Amniotic epithelial cell (primary cell): ENCODE results near the gene DUOX1.
A peak's percentile ranks its signal among the peaks of the same experiment; 100 is the strongest.

ENCODE experiments used
- DNase-seq: peaks from one replicate; pipeline ENCODE4 v3.0.0-alpha.2; 2010; ENCODE audit warnings: low read depth

DUOX1 gene

DNA sequence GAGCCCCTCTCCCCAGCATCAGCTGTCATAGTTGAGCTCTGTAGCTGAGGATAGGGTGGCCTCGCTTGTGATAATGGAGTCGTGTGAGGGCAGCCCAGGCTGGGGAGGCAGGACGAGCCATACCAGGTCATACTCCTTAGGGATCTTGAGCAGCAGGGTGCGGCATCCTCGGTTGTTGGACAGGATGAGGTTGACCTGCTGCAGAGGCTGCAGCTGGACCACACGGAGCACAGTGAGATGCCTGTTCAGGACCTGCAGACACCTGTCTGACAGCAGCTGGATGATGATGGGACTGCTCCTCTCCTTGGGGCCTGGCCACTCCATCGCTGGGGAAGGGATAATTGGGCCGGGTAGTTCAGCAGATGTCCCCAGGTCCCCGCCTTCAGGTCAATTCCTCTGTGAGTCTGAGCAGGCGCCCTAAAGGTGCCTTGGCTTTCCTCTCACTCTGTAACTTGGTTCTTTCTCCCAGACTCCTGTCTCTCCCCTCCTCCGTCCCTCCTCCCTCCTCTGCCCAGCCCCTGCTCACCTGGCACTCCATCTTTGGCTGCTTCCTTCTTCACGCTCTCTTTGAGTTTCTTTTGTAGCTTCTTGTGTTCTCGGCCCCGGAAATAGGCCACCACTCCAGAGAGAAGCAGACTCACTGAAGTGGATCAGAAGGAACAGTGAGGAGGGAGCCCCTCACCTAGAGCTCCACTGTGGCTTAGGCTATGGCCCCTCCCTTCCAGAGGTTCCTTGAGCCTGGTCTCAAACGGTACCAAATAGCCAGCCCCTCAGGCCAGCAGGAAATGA is 23.6 kb upstream of the DUOX1 start:
- DNase-seq = no peak

GRCh38 chr15:45107941-45108630 is 21.7 kb upstream of the DUOX1 start:
- no peak for DNase-seq

DNA sequence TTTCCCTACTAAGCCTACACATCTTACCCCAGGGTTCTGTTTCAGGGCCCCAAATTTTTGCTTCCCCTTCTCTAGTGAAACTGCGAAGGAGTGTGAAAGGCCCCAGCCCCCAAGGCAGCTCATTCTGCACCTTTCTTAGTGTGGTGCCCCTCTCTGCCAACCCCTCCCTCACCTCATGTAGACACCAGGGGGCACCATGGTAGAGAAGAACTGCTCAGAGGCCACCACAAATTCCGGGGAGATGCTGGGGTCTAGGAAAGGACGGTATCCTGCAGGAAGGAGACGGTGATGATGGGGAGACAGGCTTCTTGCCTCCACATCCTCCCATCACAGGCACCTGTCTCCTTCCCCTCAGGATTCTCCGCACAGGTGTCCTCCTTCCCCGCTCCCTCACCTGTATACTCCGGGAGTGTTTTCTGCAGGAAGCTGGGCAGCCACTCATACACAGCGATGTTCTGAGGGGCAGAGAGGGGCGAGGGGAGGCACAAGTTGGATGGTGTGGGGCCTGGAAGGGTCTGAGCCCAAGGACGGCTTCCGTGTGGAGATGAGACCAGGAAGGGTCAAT is 19.5 kb upstream of the DUOX1 start:
- no peak for DNase-seq

DNA sequence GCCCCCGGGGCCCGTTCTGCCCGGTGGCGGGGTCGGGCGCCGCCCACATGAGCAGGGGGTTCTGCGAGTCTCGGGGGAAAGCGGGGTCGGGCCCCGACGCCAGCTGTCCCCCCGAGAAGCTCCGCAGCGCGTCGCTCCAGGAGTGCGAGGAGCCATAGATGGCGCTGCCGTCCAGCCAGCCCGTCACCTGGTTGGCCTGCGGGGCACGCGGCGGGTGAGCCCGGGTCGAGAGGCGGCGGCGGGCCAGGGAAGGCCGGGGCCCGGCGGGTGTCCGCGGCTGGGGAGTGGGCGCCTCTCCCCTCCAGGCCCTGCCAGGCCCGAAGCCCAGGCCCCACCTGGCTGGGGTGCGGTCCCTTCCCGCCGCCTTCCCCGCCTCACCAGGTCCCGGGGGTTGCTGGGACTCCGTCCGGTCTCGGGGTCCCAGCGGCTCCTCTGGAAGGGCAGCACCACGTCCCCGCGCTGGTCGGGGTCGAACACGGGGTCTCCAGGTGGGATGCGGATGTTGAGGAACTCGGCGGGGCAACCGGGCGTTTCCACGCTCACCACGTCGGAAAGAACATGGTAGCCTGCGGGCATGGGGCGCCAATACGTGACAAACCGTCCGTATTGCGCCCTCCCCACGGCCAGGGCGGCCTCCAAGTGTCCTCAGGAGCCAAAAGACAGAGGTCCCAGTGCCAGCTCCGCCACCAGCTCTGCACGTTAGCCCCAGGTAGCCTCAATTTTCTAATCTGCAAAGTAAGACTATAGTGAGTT is 18.2 kb upstream of the DUOX1 start:
- no peak for DNase-seq

DNA sequence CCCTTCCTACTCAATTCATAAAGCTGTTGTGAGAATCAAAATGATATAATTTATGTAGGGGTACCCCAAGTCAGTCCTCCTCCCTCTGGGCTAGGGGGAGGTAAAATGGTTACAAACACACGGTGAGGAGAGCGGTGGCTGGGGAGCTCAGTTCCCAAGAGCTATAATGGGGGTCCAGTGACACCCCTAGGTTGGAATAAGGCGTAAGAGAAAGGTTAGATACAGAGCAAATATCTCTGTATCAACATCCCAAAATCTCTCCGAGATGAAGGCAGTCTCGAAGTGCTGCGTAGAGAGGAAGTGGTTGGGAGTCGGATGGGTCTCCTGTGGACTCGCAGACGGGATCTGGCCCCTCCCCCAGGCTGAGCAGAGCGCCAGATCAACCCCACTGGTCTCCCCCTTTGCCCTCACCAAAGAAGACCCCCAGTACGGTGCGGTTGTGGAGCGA is 17.6 kb upstream of the DUOX1 start:
- DNase-seq = no peak

DNA sequence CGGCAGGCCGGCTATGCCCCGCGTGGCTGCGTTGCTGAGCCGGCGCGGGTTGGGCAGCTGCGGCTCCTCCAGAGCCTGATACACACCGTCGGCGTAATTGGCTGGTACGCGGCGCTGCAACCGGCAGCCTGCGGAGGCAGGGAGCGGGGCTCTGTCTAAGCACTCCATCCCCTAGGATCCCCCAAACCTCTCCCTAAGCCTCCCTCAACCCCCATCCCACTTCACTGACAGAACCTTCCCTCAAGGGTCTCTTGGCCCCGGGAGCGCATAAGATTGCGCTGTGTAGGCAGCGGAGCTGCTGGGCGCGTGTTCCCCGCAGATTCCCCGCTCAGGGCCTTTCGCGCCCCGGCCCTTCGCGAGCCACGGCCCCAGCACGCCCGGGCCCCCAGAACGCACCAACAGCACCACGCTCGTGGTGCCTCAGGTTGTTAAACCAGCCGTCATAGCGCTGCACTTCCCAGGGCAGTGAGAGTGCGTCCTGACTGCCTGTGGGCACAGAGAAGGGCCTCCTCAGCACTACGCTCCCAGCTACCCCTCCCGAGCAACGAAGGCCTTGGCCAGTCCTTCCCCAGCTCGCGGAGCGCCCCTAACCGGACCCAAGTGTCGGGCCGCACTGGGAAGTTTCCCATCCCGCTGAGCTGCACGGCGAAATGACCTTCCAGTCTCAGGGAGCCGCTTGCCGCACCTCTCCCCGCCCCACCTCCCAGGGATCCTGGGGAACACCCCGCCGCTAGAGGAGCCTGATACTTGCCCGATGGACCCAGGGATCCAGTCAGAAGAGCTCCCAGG is 17.0 kb upstream of the DUOX1 start:
- no peak for DNase-seq

- DNase-seq = no peak
Measured at GRCh38 chr15:45113380-45113990, 16.3 kb upstream of the DUOX1 start.

- no peak for DNase-seq
Measured at GRCh38 chr15:45114076-45114750, 15.6 kb upstream of the DUOX1 start, which contains the start of the genes DUOX2 and DUOXA2. Gene DUOX2 (minus strand): TSS chr15:45114172. CDS start chr15:45113411, 761 bp downstream. Gene DUOXA2 (plus strand): TSS chr15:45114326. CDS start chr15:45114606, 280 bp downstream.

DNA sequence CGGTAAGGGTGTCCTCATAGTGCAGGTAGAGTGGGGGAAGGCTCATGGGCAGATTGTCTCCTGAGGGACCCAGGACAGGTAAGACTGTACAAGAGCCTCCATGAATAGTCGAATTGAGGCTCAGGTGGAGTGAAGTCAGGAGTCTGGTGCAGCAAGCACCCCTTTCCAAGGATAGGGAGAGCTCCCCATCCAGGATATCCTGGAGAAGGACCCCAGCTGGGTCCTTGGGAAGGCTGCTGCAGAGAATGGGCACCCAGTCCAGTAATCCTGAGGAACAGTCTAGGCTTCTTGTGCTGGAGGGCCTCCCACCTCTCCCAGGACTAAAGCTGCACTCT is 15.1 kb upstream of the DUOX1 start:
- no peak for DNase-seq

GRCh38 chr15:45115312-45115820 is 14.4 kb upstream of the DUOX1 start:
- DNase-seq = no peak

- no peak for DNase-seq
Measured at GRCh38 chr15:45116006-45116481, 13.8 kb upstream of the DUOX1 start.

GRCh38 chr15:45116482-45117307 is 13.1 kb upstream of the DUOX1 start:
- DNase-seq = no peak

DNA sequence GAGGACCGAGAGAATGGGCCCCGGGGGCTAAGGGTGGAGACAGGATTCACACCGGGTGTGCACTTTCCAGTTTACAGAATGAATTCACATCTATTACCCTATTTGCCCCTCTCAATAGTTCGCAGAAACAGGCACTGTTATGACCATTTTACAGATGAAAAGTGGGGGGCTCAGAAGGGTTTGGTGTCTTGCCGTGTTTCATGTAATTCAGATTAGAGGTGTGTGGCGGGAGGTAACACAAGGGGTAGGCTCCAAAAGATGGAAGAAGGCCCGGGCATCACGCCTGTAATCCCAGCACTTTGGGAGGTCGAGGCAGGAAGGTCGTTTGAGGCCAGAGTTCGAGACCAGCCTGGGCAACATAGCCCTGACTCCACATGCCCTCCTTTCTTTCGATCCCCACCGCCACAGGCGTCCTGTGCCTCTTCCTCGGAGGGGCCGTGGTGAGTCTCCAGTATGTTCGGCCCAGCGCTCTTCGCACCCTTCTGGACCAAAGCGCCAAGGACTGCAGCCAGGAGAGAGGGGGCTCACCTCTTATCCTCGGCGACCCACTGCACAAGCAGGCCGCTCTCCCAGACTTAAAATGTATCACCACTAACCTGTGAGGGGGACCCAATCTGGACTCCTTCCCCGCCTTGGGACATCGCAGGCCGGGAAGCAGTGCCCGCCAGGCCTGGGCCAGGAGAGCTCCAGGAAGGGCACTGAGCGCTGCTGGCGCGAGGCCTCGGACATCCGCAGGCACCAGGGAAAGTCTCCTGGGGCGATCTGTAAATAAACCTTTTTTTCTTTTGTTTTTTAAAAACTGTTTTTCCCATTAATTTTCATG is 12.3 kb upstream of the DUOX1 start:
- DNase-seq = no peak

GRCh38 chr15:45118131-45118588 is 11.6 kb upstream of the DUOX1 start:
- DNase-seq = peak; percentile 82

DNA sequence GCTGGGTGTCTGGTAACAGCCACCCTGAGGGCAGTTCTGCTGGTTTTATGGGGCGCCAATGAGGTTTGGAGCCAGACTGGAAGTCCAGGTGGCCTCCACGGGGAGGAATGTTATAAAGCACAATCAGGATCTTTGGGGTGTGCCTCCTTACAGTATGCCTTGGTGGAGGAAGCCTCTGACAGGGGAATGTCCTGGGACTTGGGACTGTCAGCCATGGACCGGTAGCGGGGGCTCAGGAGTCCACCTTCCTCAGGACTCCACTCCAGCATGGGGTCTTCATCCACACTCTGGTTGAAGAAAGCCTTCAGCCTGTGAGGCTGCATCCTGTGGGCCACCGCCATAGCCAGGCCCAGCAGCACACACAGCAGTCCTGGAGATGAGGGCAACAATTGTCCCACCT is 10.8 kb upstream of the DUOX1 start:
- no peak for DNase-seq

DNA sequence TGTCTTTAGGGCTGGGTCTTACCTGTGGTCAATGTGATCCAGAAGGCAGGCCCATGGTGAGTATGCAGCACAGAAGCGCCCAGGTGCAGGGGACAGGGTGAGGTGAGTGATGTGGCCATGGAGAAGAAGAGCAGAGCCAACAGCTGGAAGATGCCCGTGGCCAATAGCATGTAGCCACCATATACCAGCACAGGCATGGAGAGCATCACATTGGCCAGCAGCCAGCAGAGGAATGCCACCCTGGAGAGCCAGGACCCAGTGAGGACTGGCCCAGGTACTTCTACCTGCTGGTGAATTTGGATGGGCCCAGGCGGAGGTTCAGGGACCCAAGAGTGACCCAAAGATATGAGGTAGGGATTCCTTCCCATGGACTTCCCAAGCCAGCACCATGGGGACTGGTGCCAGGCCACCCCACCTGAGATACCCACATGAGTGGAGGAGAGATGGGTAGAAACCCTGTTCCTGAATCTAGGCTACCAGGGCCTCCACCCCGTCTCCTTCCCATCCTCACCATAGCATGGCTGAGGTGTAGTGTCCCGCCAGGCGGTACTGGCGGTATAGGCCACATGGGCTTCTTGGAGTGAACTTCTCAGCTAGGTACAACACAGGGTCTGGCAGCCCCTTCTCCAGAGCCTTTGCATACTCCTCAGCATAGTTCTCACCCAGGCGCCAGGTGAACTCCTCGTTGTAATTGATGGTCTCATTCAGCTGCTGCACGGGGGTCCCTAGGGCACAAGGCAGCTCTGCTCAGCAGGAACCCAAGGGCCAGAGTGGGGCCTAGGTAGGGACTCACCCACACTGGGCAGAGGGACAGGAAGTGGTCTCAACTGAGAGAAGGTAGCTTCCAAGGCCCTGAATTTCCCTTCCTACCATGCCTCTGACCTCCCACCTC is 9.5 kb upstream of the DUOX1 start:
- DNase-seq = no peak

DNA sequence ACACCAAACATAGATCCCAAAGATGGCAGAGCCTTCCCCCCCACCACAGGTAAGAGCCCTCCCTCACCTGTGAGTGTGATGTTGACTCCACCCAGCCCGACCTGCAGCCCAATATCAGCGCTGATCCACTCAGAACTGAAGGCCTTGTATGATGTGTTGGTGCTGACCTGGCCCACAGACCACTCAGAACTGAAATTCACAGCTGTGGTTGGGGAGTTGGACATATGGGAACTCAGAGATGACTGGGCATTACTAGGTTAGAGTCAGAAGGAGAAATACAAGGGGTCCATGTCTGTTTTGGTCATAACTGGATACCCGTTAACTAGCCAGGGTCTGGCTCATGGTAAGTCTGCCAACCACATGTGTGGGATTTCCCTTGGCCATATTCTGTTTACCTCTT is 8.8 kb upstream of the DUOX1 start:
- DNase-seq = no peak
